ENCODE measurements around the gene UBE2QL1.

Gene UBE2QL1

GRCh38 chr5:6405591-6405990 lies 43.1 kb upstream of the UBE2QL1 start:
- in situ Hi-C loops (cut with MboI; ENCODE audit: low pct_unique_long_range_greater_than_20kb, low sequenced_read_pairs, unreplicated experiment), result no loop called here
- DNase-seq (ENCODE audit: low spot score), result no peak
- TF ChIP-seq CTCF (IDR thresholded peaks at IDR 0.05; ENCODE audit: extremely low read depth, insufficient read depth, missing control alignments), result no peak

GRCh38 chr5:6407558-6408259 lies 41.0 kb upstream of the UBE2QL1 start:
- no peak for DNase-seq (ENCODE audit: low spot score)
- no peak for TF ChIP-seq CTCF (IDR thresholded peaks at IDR 0.05; ENCODE audit: extremely low read depth, insufficient read depth, missing control alignments)
- in situ Hi-C loops (cut with MboI; ENCODE audit: low pct_unique_long_range_greater_than_20kb, low sequenced_read_pairs, unreplicated experiment), result no loop called here

DNA sequence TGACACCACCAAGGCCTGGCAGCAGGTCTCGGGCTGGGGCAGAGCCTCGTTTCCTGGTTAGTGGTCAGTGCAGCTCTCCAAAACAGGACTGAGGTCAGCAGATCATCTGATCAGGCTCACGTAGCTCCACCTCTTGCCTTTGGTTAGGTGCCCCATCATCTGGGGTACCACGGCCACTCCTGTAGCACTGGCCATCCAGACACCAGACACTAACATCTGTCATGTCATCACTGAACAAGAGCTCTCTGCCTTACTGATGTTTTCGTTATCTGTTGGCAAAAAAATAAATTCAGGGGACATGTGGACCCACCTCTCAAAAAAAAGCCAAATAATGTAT lies 40.4 kb upstream of the UBE2QL1 start:
- TF ChIP-seq CTCF (IDR thresholded peaks at IDR 0.05; ENCODE audit: extremely low read depth, insufficient read depth, missing control alignments), result no peak
- no peak for DNase-seq (ENCODE audit: low spot score)
- in situ Hi-C loops (cut with MboI; ENCODE audit: low pct_unique_long_range_greater_than_20kb, low sequenced_read_pairs, unreplicated experiment), result no loop called here

GRCh38 chr5:6408627-6409446 lies 39.8 kb upstream of the UBE2QL1 start:
- DNase-seq (ENCODE audit: low spot score), result no peak
- in situ Hi-C loops (cut with MboI; ENCODE audit: low pct_unique_long_range_greater_than_20kb, low sequenced_read_pairs, unreplicated experiment), result no loop called here
- TF ChIP-seq CTCF (IDR thresholded peaks at IDR 0.05; ENCODE audit: extremely low read depth, insufficient read depth, missing control alignments), result no peak

GRCh38 chr5:6410421-6410820 lies 38.2 kb upstream of the UBE2QL1 start:
- no peak for DNase-seq (ENCODE audit: low spot score)
- no peak for TF ChIP-seq CTCF (IDR thresholded peaks at IDR 0.05; ENCODE audit: extremely low read depth, insufficient read depth, missing control alignments)
- in situ Hi-C loops (cut with MboI; ENCODE audit: low pct_unique_long_range_greater_than_20kb, low sequenced_read_pairs, unreplicated experiment), result no loop called here

DNA sequence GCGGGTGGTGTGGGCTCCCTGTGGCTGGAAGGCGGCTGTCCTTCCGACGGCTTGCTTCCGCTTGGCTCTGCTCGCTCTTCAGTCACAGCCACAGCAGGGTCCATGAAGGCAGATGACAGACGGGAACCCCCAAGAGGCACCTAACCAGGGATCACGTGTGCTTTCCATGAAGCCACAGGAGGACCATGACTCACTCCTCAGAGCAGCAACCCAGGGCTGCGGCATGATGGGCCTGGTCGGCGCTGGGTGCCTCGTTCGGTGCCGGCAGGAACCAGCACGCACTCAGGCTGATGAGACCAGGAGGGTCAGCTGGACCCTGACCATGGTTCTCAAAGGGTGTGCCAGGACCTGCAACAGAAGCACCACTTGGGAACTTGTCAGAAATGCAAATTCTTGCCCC lies 37.5 kb upstream of the UBE2QL1 start:
- in situ Hi-C loops (cut with MboI; ENCODE audit: low pct_unique_long_range_greater_than_20kb, low sequenced_read_pairs, unreplicated experiment), result no loop called here
- TF ChIP-seq CTCF (IDR thresholded peaks at IDR 0.05; ENCODE audit: extremely low read depth, insufficient read depth, missing control alignments), result no peak
- DNase-seq (ENCODE audit: low spot score), result no peak
